ENCODE data around the gene ATG4A.

GRCh38 chrX:108064001-108064400 lies 27.6 kb upstream of the ATG4A start:
- TF ChIP-seq ZFP30 (CRISPR knock-in tag; IDR thresholded peaks at IDR 0.05) (no peak), ARNTL (CRISPR knock-in tag; IDR thresholded peaks at IDR 0.05; ENCODE audit: borderline replicate concordance, low read depth) (no peak), BACH2 (CRISPR knock-in tag; IDR thresholded peaks at IDR 0.05; ENCODE audit: borderline replicate concordance) (no peak), PPARA (CRISPR knock-in tag; IDR thresholded peaks at IDR 0.05; ENCODE audit: borderline replicate concordance) (no peak), ZC3H10 (CRISPR knock-in tag; IDR thresholded peaks at IDR 0.05) (no peak), TOX (CRISPR knock-in tag; IDR thresholded peaks at IDR 0.05; ENCODE audit: borderline replicate concordance) (no peak), RARB (CRISPR knock-in tag; IDR thresholded peaks at IDR 0.05) (no peak)
- TF ChIP-seq, protein P1, sequence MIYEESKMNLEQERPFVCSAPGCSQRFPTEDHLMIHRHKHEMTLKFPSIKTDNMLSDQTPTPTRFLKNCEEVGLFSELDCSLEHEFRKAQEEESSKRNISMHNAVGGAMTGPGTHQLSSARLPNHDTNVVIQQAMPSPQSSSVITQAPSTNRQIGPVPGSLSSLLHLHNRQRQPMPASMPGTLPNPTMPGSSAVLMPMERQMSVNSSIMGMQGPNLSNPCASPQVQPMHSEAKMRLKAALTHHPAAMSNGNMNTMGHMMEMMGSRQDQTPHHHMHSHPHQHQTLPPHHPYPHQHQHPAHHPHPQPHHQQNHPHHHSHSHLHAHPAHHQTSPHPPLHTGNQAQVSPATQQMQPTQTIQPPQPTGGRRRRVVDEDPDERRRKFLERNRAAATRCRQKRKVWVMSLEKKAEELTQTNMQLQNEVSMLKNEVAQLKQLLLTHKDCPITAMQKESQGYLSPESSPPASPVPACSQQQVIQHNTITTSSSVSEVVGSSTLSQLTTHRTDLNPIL (CRISPR knock-in tag; IDR thresholded peaks at IDR 0.05; ENCODE audit: low read depth): no peak
